GM12891 (cell line): Measurements from ENCODE around the gene SFN.
"Not testable (repeated sequence)": the region's sequence is repeated elsewhere in the genome, so short reads cannot be mapped to it uniquely, and the experiment has no call there.

Experiments
- DNase-seq: peaks from one replicate; pipeline ENCODE4 v3.0.0; 2011; ENCODE audit warnings: low spot score; ENCODE audit not compliant: insufficient read length
- FAIRE-seq: peaks from 2 replicates; lab custom pipeline; 2011; peaks lifted over from hg19 to GRCh38; lab: Jason Lieb, UNC
- PAX5 ChIP-seq: IDR thresholded peaks from 2 replicates; pipeline ENCODE4 v1.6.1; 2011; ENCODE audit warnings: low read length, moderate library complexity, mild to moderate bottlenecking; ENCODE audit not compliant: insufficient read depth, severe bottlenecking
- POLR2A ChIP-seq: IDR thresholded peaks from 2 replicates; pipeline ENCODE4 v1.6.1; 2011; ENCODE audit warnings: low read depth, low read length, control low read depth
- POLR2AphosphoS5 ChIP-seq: IDR thresholded peaks from 2 replicates; pipeline ENCODE4 v1.6.1; 2011; ENCODE audit warnings: low read depth, low read length, control low read depth
- POU2F2 ChIP-seq: IDR thresholded peaks from 2 replicates; pipeline ENCODE4 v1.6.1; 2011; ENCODE audit warnings: low read depth, mild to moderate bottlenecking, control low read depth, low read length, moderate library complexity
- SPI1 ChIP-seq: IDR thresholded peaks from 2 replicates; pipeline ENCODE4 v1.6.1; 2011; ENCODE audit warnings: low read depth, low read length, control low read depth
- TAF1 ChIP-seq: IDR thresholded peaks from 2 replicates; pipeline ENCODE4 v1.6.1; 2011; ENCODE audit warnings: low read depth, low read length, control low read depth

Gene SFN

DNA sequence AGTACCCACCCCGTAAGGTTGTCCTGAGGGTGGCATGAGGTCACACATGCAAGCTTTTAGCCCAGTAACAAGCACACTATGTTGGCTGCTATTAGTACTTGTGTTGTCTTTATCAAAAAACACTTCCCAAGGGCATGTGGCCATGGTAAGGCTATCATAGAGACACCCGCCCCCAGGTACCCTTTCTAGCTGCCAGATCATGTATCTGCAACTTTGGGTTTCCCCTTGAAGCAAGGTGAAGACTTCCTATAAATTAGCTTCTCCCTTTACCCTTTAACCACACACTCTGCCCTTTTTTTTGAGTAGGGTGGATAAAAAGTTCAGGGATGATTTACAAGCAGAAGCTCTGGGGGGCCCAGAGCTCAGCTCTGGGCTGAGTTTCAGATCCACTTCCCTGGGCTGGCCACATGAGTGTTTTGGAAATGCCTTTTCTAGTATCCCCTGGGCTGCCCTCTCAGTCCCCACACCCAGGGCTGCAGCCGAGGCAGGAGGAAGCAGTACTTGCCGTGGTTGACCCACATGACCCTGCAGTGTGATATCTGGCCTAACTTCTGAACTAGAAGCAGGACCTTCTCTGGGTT, 34.4 kb upstream of the SFN start:
- TF ChIP-seq POLR2AphosphoS5 = no peak
- TF ChIP-seq SPI1 = peak; percentile 28; the same call in 1 of the 2 replicates
- FAIRE-seq = peak; percentile 93
- DNase-seq = no peak

GRCh38 chr1:26829184-26829911, 33.6 kb upstream of the SFN start:
- no peak for FAIRE-seq
- DNase-seq = no peak
- TF ChIP-seq POLR2AphosphoS5 = no peak
- TF ChIP-seq POLR2A = no peak
- TF ChIP-seq POU2F2 = no peak
- TF ChIP-seq PAX5 = no peak
- no peak for TF ChIP-seq SPI1
- TF ChIP-seq TAF1 = no peak

DNA sequence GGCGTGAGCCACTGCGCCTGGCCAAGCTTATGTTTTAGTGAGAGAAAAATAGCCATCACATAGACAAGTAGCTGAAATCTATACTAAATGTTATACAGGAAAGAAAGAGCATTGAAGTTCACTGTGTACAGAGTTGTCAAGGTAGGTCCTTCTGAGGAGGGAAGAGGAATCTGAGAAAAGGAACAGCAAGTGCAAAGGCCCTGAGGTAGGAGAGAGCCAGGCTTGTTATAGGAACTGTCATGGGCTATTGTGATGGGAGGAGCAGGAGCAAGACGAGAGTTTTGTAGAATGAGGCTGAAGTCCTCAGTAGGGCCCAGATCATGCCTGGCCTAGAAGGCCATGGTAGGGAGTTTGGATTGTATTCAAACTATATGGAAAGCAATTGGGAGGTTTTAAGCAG, 31.9 kb upstream of the SFN start:
- no peak for FAIRE-seq
- no peak for DNase-seq
- TF ChIP-seq PAX5 (no peak), SPI1 (no peak), POU2F2 (no peak), POLR2A (no peak), POLR2AphosphoS5 (no peak), TAF1 (no peak)

- no peak for DNase-seq
- no peak for FAIRE-seq
- no peak for TF ChIP-seq POLR2AphosphoS5
- no peak for TF ChIP-seq POU2F2
- TF ChIP-seq SPI1 = no peak
- TF ChIP-seq PAX5 = no peak
- TF ChIP-seq TAF1 = no peak
- no peak for TF ChIP-seq POLR2A
Observed at GRCh38 chr1:26831546-26832248, 31.3 kb upstream of the SFN start.

- DNase-seq = no peak
- peak; percentile 56 for FAIRE-seq
- TF ChIP-seq POU2F2 (no peak), TAF1 (no peak)
Observed at GRCh38 chr1:26832249-26832960, 30.5 kb upstream of the SFN start.

GRCh38 chr1:26833432-26834405, 29.2 kb upstream of the SFN start:
- DNase-seq (peak; percentile 87), FAIRE-seq (peak; percentile 98)
- TF ChIP-seq TAF1 = peak; percentile 75; the same call in 1 of the 2 replicates
- peak; percentile 80 for TF ChIP-seq POLR2A
- TF ChIP-seq SPI1 = peak; percentile 9; the same call in 1 of the 2 replicates
- peak; percentile 82 for TF ChIP-seq POLR2AphosphoS5
- TF ChIP-seq POU2F2 = no peak
- TF ChIP-seq PAX5 = peak; percentile 44

- not testable (repeated sequence) for DNase-seq, FAIRE-seq
Observed at GRCh38 chr1:26837665-26838064, 25.3 kb upstream of the SFN start.

DNA sequence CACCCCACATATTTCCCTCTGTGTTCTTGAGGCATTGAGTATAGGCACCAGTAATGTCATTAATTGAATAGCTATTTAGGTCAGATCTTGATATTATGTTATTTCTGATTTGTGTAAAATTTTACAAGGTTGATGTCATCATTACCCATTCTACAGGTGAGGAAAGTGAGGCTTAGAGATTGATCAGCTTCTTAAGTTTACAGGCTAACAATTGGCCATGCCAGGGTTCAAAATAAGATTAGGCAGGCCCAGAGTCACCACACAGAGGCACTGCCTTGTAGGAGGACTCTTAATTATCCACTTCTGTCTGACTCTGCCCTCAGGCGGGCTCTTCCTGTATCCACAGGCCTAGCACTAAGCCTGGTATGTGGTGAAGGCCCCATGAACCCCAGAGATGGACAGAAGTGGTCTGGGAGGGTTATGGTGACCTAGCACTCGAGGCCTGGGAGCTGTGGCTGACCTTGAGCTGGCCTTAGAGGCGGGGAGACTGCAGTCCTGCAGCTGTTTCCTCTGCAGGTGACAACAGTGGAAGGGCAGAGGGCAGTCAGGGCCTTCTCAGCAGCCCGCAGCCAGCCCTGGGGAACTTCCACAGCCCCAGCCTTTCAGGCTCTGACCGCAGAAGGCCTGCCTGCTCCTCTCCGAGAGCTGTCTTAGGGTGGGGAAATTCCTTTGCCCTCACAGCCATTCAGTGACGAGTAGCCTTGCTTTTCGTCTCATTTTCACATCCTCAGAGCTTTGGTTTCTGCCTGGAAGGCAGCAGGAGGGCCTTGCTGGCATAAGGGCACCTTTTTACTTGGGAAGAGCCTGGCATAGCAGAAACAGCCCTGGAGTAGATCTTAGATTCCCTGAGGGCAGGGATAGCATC, 24.2 kb upstream of the SFN start:
- peak; percentile 76 for FAIRE-seq

DNA sequence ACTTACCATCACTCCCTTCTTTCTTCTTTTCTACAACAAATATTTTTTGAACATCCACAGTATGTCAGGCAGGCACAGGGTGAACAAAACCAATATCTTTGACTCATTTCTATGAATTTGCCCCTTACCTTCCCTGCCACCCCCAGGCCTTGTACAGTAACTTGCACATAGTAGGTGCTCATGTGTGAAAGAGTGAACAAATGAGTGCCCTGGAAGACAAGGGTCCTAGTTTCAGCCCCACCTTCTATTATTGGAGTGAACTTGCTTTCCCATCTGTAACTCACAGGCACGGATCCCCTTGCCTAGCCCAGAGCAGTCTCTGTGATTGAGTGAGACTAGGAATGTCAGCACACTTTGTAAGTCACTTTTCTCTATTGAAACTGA, 23.6 kb upstream of the SFN start:
- FAIRE-seq (no peak), DNase-seq (no peak)
- no peak for TF ChIP-seq POLR2AphosphoS5
- no peak for TF ChIP-seq TAF1

More for the DNA sequence above, 24.2 kb upstream of the SFN start:
- DNase-seq = peak; percentile 48
- TF ChIP-seq SPI1 (peak; percentile 85), POU2F2 (peak; percentile 58; the same call in 1 of the 2 replicates), PAX5 (no peak)
